ENCODE results near the gene NLRC5. TPM values are rescaled to one million over a fixed set of nuclear protein-coding genes. Genes with fewer than 3 reads are reported as not detected.

The NLRC5 gene
- total RNA-seq, 1 donor from 2014 or later, result 0.26 TPM

- Mint-ChIP-seq H3K9me3 (no peaks in the 10 kb centered on the region), H3K4me3 (no peak overlapping the region), H3K27me3 (ENCODE audit: low read depth) (no peaks in the 10 kb centered on the region), H3K4me1 (peaks cover 45% of the 10 kb centered on the region), H3K36me3 (ENCODE audit: low read depth) (peaks cover 1% of the 10 kb centered on the region), H3K27ac (ENCODE audit: unreplicated experiment) (no peak overlapping the region)
- no peak for DNase-seq (ENCODE audit: low read depth, low spot score)
- TF ChIP-seq CTCF (conservative IDR thresholded peaks at IDR 0.05), result no peak
Observed at GRCh38 chr16:57126411-57126810, 137.1 kb downstream of the NLRC5 start.

DNA sequence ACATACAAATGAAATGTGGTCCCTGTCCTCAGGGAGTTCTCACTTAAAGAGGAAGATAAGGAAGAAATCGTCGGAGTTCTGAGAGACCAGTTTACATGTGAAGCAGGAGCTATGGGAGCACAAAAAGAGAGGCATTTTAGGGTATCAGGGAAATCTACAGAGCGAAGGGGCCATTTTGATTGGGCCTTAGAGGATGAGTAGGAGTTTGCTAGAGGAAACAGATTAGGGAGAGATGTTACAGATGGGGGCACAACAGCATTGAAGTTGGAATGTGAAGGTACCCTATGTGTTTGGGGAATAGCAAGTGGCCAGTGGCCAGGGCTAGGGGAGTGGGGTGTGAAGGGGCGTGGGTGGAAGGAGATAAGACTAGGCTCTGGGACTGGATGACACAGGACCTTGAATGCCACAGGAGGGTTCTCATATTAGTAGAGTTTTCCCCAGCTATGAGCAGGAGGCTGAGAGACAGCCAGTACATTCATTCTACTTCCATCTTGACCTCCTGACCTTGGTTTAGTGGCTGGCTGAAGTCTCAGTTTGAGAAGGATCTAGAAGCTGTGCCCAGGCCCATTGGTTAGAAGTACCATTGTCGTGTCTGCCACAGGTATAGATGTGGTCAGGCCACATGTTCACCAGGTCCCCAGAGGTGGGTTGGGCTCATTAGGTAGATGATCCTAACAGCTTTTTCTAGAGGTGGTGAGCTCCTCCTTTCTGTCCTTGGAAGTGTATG is 137.8 kb downstream of the NLRC5 start:
- Mint-ChIP-seq H3K4me1 (peaks cover 52% of the 10 kb centered on the region), H3K4me3 (no peak overlapping the region), H3K36me3 (ENCODE audit: low read depth) (no peaks in the 10 kb centered on the region), H3K27me3 (ENCODE audit: low read depth) (no peaks in the 10 kb centered on the region), H3K27ac (ENCODE audit: unreplicated experiment) (no peak overlapping the region), H3K9me3 (no peaks in the 10 kb centered on the region)
- no peak for TF ChIP-seq CTCF (conservative IDR thresholded peaks at IDR 0.05)
- no peak for DNase-seq (ENCODE audit: low read depth, low spot score)

DNA sequence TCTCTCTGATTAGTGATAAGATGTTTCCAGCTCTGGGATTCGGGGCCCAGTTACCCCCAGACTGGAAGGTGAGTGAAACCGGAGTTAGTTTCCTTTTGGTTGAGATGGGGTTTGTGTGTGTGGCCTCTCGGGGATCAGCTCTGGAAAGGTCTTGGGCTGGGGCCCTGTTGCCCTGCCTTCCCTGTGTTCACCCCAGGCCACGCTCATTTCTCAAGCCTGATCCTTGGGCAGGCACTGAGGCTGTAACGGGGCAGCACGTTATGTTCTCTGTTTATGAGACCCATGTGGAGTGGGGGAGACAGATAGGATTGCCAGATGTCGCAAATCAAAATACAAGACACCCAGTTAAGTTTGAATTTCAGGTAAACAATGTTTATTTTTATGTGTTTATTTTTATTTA is 138.5 kb downstream of the NLRC5 start:
- DNase-seq (ENCODE audit: low read depth, low spot score), result no peak
- H3K9me3 Mint-ChIP-seq, result no peaks in the 10 kb centered on the region
- peaks cover 58% of the 10 kb centered on the region for H3K4me1 Mint-ChIP-seq
- no peaks in the 10 kb centered on the region for H3K27me3 Mint-ChIP-seq (ENCODE audit: low read depth)
- H3K36me3 Mint-ChIP-seq (ENCODE audit: low read depth), result no peaks in the 10 kb centered on the region
- H3K27ac Mint-ChIP-seq (ENCODE audit: unreplicated experiment), result no peak overlapping the region
- no peak overlapping the region for H3K4me3 Mint-ChIP-seq
- TF ChIP-seq CTCF (conservative IDR thresholded peaks at IDR 0.05), result no peak

GRCh38 chr16:57128771-57129389 is 139.5 kb downstream of the NLRC5 start:
- H3K27me3 Mint-ChIP-seq (ENCODE audit: low read depth), result no peaks in the 10 kb centered on the region
- TF ChIP-seq CTCF (conservative IDR thresholded peaks at IDR 0.05), result no peak
- H3K27ac Mint-ChIP-seq (ENCODE audit: unreplicated experiment), result peak overlapping the region; percentile 88
- H3K36me3 Mint-ChIP-seq (ENCODE audit: low read depth), result no peaks in the 10 kb centered on the region
- H3K4me1 Mint-ChIP-seq, result peaks cover 61% of the 10 kb centered on the region
- DNase-seq (ENCODE audit: low read depth, low spot score), result no peak
- H3K9me3 Mint-ChIP-seq, result no peaks in the 10 kb centered on the region
- no peak overlapping the region for H3K4me3 Mint-ChIP-seq

GRCh38 chr16:57130950-57131321 is 141.6 kb downstream of the NLRC5 start:
- Mint-ChIP-seq H3K27me3 (ENCODE audit: low read depth) (no peaks in the 10 kb centered on the region), H3K9me3 (no peaks in the 10 kb centered on the region), H3K36me3 (ENCODE audit: low read depth) (no peaks in the 10 kb centered on the region), H3K4me1 (peaks cover 47% of the 10 kb centered on the region), H3K27ac (ENCODE audit: unreplicated experiment) (peak overlapping the region; percentile 67), H3K4me3 (no peak overlapping the region)
- TF ChIP-seq CTCF (conservative IDR thresholded peaks at IDR 0.05), result no peak
- DNase-seq (ENCODE audit: low read depth, low spot score), result no peak

Measured in neural crest cell (in vitro differentiated cells).